ENCODE results near the gene CPSF4.

Gene CPSF4

GRCh38 chr7:99419323-99420021, 19.3 kb upstream of the CPSF4 start:
- TF ChIP-seq CTCF (IDR thresholded peaks at IDR 0.05; ENCODE audit: insufficient read depth, low read depth, low read length, missing control alignments): no peak
- no peak overlapping the region for H3K4me3 ChIP-seq (ENCODE audit: low read length)

GRCh38 chr7:99420213-99420612, 18.5 kb upstream of the CPSF4 start:
- TF ChIP-seq CTCF (IDR thresholded peaks at IDR 0.05; ENCODE audit: insufficient read depth, low read depth, low read length, missing control alignments): no peak
- H3K4me3 ChIP-seq (ENCODE audit: low read length): no peak overlapping the region

More at GRCh38 chr7:99419323-99420021, 19.3 kb upstream of the CPSF4 start:
- DNase-seq (ENCODE audit: low read depth): no peak

GRCh38 chr7:99420986-99421385, 17.8 kb upstream of the CPSF4 start:
- no peak for TF ChIP-seq CTCF (IDR thresholded peaks at IDR 0.05; ENCODE audit: insufficient read depth, low read depth, low read length, missing control alignments)
- no peak overlapping the region for H3K4me3 ChIP-seq (ENCODE audit: low read length)
- DNase-seq (ENCODE audit: low read depth): no peak

More at GRCh38 chr7:99420213-99420612, 18.5 kb upstream of the CPSF4 start:
- DNase-seq (ENCODE audit: low read depth): no peak

- H3K4me3 ChIP-seq (ENCODE audit: low read length): no peak overlapping the region
- no peak for TF ChIP-seq CTCF (IDR thresholded peaks at IDR 0.05; ENCODE audit: insufficient read depth, low read depth, low read length, missing control alignments)
- DNase-seq (ENCODE audit: low read depth): no peak
Measured at GRCh38 chr7:99422186-99422585, 16.6 kb upstream of the CPSF4 start.

GRCh38 chr7:99422625-99423024, 16.1 kb upstream of the CPSF4 start:
- no peak for TF ChIP-seq CTCF (IDR thresholded peaks at IDR 0.05; ENCODE audit: insufficient read depth, low read depth, low read length, missing control alignments)
- no peak for DNase-seq (ENCODE audit: low read depth)
- H3K4me3 ChIP-seq (ENCODE audit: low read length): no peak overlapping the region

- H3K4me3 ChIP-seq (ENCODE audit: low read length): no peak overlapping the region
- DNase-seq (ENCODE audit: low read depth): no peak
- TF ChIP-seq CTCF (IDR thresholded peaks at IDR 0.05; ENCODE audit: insufficient read depth, low read depth, low read length, missing control alignments): no peak
Measured at GRCh38 chr7:99424932-99425730, 13.6 kb upstream of the CPSF4 start.
